ENCODE measurements around the gene PHYKPL. TPM values are rescaled to one million over a fixed set of nuclear protein-coding genes. Genes with fewer than 3 reads are reported as not detected.

PHYKPL gene
- total RNA-seq, 1 experiment from 2014 or later: 78.2 TPM

DNA sequence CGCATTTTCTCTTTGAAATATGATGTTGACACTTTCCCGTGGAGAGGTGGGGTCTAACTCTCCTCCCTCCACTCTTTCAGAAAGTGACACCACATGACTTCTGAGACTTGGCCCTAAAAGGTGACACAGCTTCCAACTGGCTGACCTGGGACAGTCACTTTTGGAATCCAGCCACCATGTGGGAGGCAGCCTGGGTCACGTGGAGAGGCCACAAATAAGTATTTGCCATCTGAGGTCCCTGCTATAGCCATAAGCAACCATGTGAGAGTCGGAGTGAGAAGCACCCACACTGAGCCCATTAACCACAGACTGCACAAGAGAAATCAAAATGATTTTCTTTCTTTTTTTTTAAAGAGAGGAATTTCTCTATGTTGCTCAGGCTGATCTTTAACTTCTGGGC lies 4.1 kb upstream of the PHYKPL start:
- CTCF ChIA-PET: no interaction called here
- no peak for DNase-seq
- no peak overlapping the region for H3K4me3 Mint-ChIP-seq (ENCODE audit: unreplicated experiment)
- Histone ChIP-seq H3K36me3 (ENCODE audit: control insufficient read depth, insufficient read depth, low read length) (no peaks in the 10 kb centered on the region), H3K4me3 (ENCODE audit: low read depth, low read length) (no peak overlapping the region), H3K9me3 (no peaks in the 10 kb centered on the region), H3K4me1 (peaks cover 4% of the 10 kb centered on the region; the same call in 1 of the 2 replicates), H3K27me3 (replicated peaks; ENCODE audit: control insufficient read depth, insufficient read depth, low read length) (no peaks in the 10 kb centered on the region)
- H3K9me3 Mint-ChIP-seq (ENCODE audit: unreplicated experiment): no peaks in the 10 kb centered on the region
- TF ChIP-seq, protein P1, sequence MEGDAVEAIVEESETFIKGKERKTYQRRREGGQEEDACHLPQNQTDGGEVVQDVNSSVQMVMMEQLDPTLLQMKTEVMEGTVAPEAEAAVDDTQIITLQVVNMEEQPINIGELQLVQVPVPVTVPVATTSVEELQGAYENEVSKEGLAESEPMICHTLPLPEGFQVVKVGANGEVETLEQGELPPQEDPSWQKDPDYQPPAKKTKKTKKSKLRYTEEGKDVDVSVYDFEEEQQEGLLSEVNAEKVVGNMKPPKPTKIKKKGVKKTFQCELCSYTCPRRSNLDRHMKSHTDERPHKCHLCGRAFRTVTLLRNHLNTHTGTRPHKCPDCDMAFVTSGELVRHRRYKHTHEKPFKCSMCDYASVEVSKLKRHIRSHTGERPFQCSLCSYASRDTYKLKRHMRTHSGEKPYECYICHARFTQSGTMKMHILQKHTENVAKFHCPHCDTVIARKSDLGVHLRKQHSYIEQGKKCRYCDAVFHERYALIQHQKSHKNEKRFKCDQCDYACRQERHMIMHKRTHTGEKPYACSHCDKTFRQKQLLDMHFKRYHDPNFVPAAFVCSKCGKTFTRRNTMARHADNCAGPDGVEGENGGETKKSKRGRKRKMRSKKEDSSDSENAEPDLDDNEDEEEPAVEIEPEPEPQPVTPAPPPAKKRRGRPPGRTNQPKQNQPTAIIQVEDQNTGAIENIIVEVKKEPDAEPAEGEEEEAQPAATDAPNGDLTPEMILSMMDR (IDR thresholded peaks at IDR 0.05; ENCODE audit: insufficient read depth in 1 of 2, low read depth in 1 of 2, low read length in 1 of 2, severe bottlenecking in 1 of 2, unreplicated experiment in 1 of 2): no peak
- POLR2A ChIA-PET: no interaction called here
- H3K4me1 Mint-ChIP-seq (ENCODE audit: low read depth, unreplicated experiment): no peaks in the 10 kb centered on the region
- H3K27me3 Mint-ChIP-seq (ENCODE audit: insufficient read depth, unreplicated experiment): no peaks in the 10 kb centered on the region
- H3K36me3 Mint-ChIP-seq (ENCODE audit: insufficient read depth, unreplicated experiment): no peaks in the 10 kb centered on the region
- intact Hi-C loops (cut with micrococcal nuclease; ENCODE audit: unreplicated experiment): no loop called here
- no peak overlapping the region for H3K27ac Mint-ChIP-seq (ENCODE audit: unreplicated experiment)
- BruUV-seq (replicated peaks): no TSS peak

DNA sequence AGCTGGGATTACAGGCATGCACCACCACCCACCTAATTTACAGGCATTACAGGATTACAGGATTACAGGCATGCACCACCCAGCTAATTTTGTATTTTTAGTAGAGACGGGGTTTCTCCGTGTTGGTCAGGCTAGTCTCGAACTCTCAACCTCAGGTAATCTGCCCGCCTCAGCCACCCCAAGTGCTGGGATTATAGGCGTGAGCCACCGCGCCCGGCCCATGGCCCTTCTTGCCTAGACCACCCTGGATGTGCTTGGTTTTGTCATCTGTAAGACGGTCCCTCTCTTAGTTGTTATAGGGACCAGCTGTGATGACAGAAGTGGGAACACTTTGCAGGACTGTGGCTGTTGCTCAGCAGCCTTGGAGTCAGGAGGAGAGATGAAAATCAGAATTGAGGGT lies 3.5 kb upstream of the PHYKPL start:
- H3K36me3 ChIP-seq (ENCODE audit: control insufficient read depth, insufficient read depth, low read length): 0 out of 2 replicates have a peak, but pooled peaks cover 1% of the 10 kb centered on the region
- no TSS peak for BruUV-seq (replicated peaks)

DNA sequence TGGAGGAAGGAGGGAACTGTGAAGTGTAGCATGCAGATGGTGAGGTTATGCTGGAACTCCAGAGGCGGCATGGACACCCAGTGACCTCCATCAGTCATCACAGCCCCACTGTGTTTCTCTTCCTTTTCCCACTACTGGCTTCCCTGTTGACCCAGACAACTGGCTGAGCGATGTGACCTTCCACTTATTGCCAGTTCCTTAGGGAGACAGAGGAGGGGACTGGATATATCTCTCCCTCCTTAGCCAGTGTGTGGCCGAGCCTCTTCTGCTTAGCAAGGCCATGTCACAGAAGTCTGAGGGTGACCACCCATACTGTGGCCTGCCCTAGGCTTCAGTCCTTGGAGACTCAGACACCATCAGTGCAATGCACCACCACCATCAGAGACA lies 3.0 kb upstream of the PHYKPL start:
- Mint-ChIP-seq H3K4me3 (ENCODE audit: unreplicated experiment) (no peak overlapping the region), H3K9me3 (ENCODE audit: unreplicated experiment) (no peaks in the 10 kb centered on the region), H3K4me1 (ENCODE audit: low read depth, unreplicated experiment) (peaks cover 8% of the 10 kb centered on the region), H3K27ac (ENCODE audit: unreplicated experiment) (no peak overlapping the region), H3K36me3 (ENCODE audit: insufficient read depth, unreplicated experiment) (peaks cover 8% of the 10 kb centered on the region), H3K27me3 (ENCODE audit: insufficient read depth, unreplicated experiment) (no peaks in the 10 kb centered on the region)
- no peaks in the 10 kb centered on the region for H3K27me3 ChIP-seq (replicated peaks; ENCODE audit: control insufficient read depth, insufficient read depth, low read length)
- intact Hi-C loops (cut with micrococcal nuclease; ENCODE audit: unreplicated experiment): no loop called here
- 0 out of 2 replicates have a peak, but pooled peaks cover 2% of the 10 kb centered on the region for H3K36me3 ChIP-seq (ENCODE audit: control insufficient read depth, insufficient read depth, low read length)
- CTCF ChIA-PET: no interaction called here
- H3K4me1 ChIP-seq: peaks cover 12% of the 10 kb centered on the region
- no peaks in the 10 kb centered on the region for H3K9me3 ChIP-seq
- BruUV-seq (replicated peaks): no TSS peak
- no peak for DNase-seq
- TF ChIP-seq, protein P1 (IDR thresholded peaks at IDR 0.05; ENCODE audit: insufficient read depth in 1 of 2, low read depth in 1 of 2, low read length in 1 of 2, severe bottlenecking in 1 of 2, unreplicated experiment in 1 of 2): no peak
- POLR2A ChIA-PET: interaction anchor here (0.6 kb wide), 1 partner anchor 26 kb away, joined by 11 read pairs; no protein-coding TSS in a partner anchor
- H3K4me3 ChIP-seq (ENCODE audit: low read depth, low read length): no peak overlapping the region

More for the DNA sequence above, 3.5 kb upstream of the PHYKPL start:
- no peaks in the 10 kb centered on the region for H3K27me3 Mint-ChIP-seq (ENCODE audit: insufficient read depth, unreplicated experiment)
- ChIA-PET CTCF (no interaction called here), POLR2A (interaction anchor here (0.6 kb wide), 1 partner anchor 26 kb away, joined by 11 read pairs; no protein-coding TSS in a partner anchor)
- Histone ChIP-seq H3K4me3 (ENCODE audit: low read depth, low read length) (no peak overlapping the region), H3K4me1 (peaks cover 7% of the 10 kb centered on the region), H3K9me3 (no peaks in the 10 kb centered on the region), H3K27me3 (replicated peaks; ENCODE audit: control insufficient read depth, insufficient read depth, low read length) (no peaks in the 10 kb centered on the region)
- peaks cover 2% of the 10 kb centered on the region for H3K36me3 Mint-ChIP-seq (ENCODE audit: insufficient read depth, unreplicated experiment)
- no peak for DNase-seq
- no peak overlapping the region for H3K4me3 Mint-ChIP-seq (ENCODE audit: unreplicated experiment)
- peaks cover 4% of the 10 kb centered on the region for H3K4me1 Mint-ChIP-seq (ENCODE audit: low read depth, unreplicated experiment)
- intact Hi-C loops (cut with micrococcal nuclease; ENCODE audit: unreplicated experiment): no loop called here
- no peaks in the 10 kb centered on the region for H3K9me3 Mint-ChIP-seq (ENCODE audit: unreplicated experiment)
- TF ChIP-seq, protein P1 (IDR thresholded peaks at IDR 0.05; ENCODE audit: insufficient read depth in 1 of 2, low read depth in 1 of 2, low read length in 1 of 2, severe bottlenecking in 1 of 2, unreplicated experiment in 1 of 2): no peak
- no peak overlapping the region for H3K27ac Mint-ChIP-seq (ENCODE audit: unreplicated experiment)
